Stimulated activated CD8-positive, alpha-beta memory T cell treated with anti-CD3 and anti-CD28 coated beads, Interleukin-4, amount 100 ng/mL, for 4 hours (primary cell): ENCODE data around the gene SLC5A10.
"Not testable (repeated sequence)": the region's sequence is repeated elsewhere in the genome, so short reads cannot be mapped to it uniquely, and the experiment has no call there.

Source experiments
- DNase-seq, 2 donors: peaks; one replicate each; pipeline ENCODE4 v3.0.0-alpha.2; 2020; ENCODE audit warnings: low read depth in 2 of 2, low spot score in 1 of 2

SLC5A10 gene

GRCh38 chr17:18951941-18952842, at the start of gene SLC5A10:
Gene SLC5A10 (plus strand): TSS chr17:18952165. CDS start chr17:18952206, 41 bp downstream.
- no peak for DNase-seq

- no peak for DNase-seq
Observed at GRCh38 chr17:18904482-18904881, 47.5 kb upstream of the SLC5A10 start.

GRCh38 chr17:18905226-18905625, 46.7 kb upstream of the SLC5A10 start:
- no peak for DNase-seq

GRCh38 chr17:18910326-18910725, 41.6 kb upstream of the SLC5A10 start:
- DNase-seq = no peak

GRCh38 chr17:18910881-18911280, 41.1 kb upstream of the SLC5A10 start:
- DNase-seq = no peak

GRCh38 chr17:18916816-18917500, 35.0 kb upstream of the SLC5A10 start:
- no peak for DNase-seq

- DNase-seq = no peak
Observed at GRCh38 chr17:18917506-18918032, 34.4 kb upstream of the SLC5A10 start.

GRCh38 chr17:18919963-18920362, 32.0 kb upstream of the SLC5A10 start:
- DNase-seq = no peak

GRCh38 chr17:18920911-18921441, 31.0 kb upstream of the SLC5A10 start:
- DNase-seq = no peak

- DNase-seq = no peak
Observed at GRCh38 chr17:18921485-18921884, 30.5 kb upstream of the SLC5A10 start.

- no peak for DNase-seq
Observed at GRCh38 chr17:18921912-18922451, 30.0 kb upstream of the SLC5A10 start.

- DNase-seq = not testable (repeated sequence)
Observed at GRCh38 chr17:18922596-18922995, 29.4 kb upstream of the SLC5A10 start.

- DNase-seq = no peak
Observed at GRCh38 chr17:18925187-18925586, 26.8 kb upstream of the SLC5A10 start.

- no peak for DNase-seq
Observed at GRCh38 chr17:18928628-18929125, 23.3 kb upstream of the SLC5A10 start.

- DNase-seq = no peak
Observed at GRCh38 chr17:18932360-18933055, 19.5 kb upstream of the SLC5A10 start.

GRCh38 chr17:18933102-18934058, 18.6 kb upstream of the SLC5A10 start:
- DNase-seq = no peak

GRCh38 chr17:18937981-18938691, 13.8 kb upstream of the SLC5A10 start:
- no peak for DNase-seq

- no peak for DNase-seq
Observed at GRCh38 chr17:18938692-18939023, 13.3 kb upstream of the SLC5A10 start.

- DNase-seq = no peak
Observed at GRCh38 chr17:18944646-18945045, 7.3 kb upstream of the SLC5A10 start.
